ENCODE data around the gene BNIPL.

Gene BNIPL

GRCh38 chr1:151069103-151069486 is 32.7 kb downstream of the BNIPL start:
- H3K27ac ChIP-seq (ENCODE audit: low read depth, low read length) = peak overlapping the region; percentile 28; the same call in 1 of the 2 replicates
- no peak overlapping the region for H3K4me3 ChIP-seq (ENCODE audit: insufficient read depth, low read length, poor library complexity, severe bottlenecking)
- no peaks in the 10 kb centered on the region for H3K27me3 ChIP-seq (ENCODE audit: low read length)
- H3K36me3 ChIP-seq (ENCODE audit: low read length) = no peaks in the 10 kb centered on the region
- no peak overlapping the region for H2AFZ ChIP-seq (ENCODE audit: low read depth, low read length, severe bottlenecking)
- peak overlapping the region; percentile 76 for H3K4me2 ChIP-seq (ENCODE audit: low read depth, low read length, poor library complexity, severe bottlenecking)
- TF ChIP-seq CTCF (IDR thresholded peaks at IDR 0.05; ENCODE audit: insufficient read depth, low read length, poor library complexity, severe bottlenecking) (no peak), EZH2phosphoT487 (conservative IDR thresholded peaks at IDR 0.05; ENCODE audit: low read length) (no peak)
- no peaks in the 10 kb centered on the region for H3K9me2 ChIP-seq (replicated peaks; ENCODE audit: insufficient read depth, low read length)
- peaks cover 5% of the 10 kb centered on the region; the same call in 1 of the 2 replicates for H3K79me2 ChIP-seq (ENCODE audit: insufficient read depth, low read length)
- no peak overlapping the region for H3K9ac ChIP-seq (ENCODE audit: low read length)
- H4K20me1 ChIP-seq (ENCODE audit: low read depth, low read length) = no peaks in the 10 kb centered on the region
- H3F3A ChIP-seq (ENCODE audit: insufficient read depth) = peaks cover 51% of the 10 kb centered on the region
- no peaks in the 10 kb centered on the region for H3K9me3 ChIP-seq (ENCODE audit: insufficient read depth, low read length)

- Histone ChIP-seq H3K4me2 (ENCODE audit: low read depth, low read length, poor library complexity, severe bottlenecking) (peak within 1 kb of the TSS; percentile 76), H3K9ac (ENCODE audit: low read length) (peak within 1 kb of the TSS; percentile 92), H3K79me2 (ENCODE audit: insufficient read depth, low read length) (no peaks in the 10 kb centered on the region), H4K20me1 (ENCODE audit: low read depth, low read length) (no peaks in the 10 kb centered on the region), H3K36me3 (ENCODE audit: low read length) (no peaks in the 10 kb centered on the region), H3K27ac (ENCODE audit: low read depth, low read length) (peak within 1 kb of the TSS; percentile 93), H3K27me3 (ENCODE audit: low read length) (no peaks in the 10 kb centered on the region), H3F3A (ENCODE audit: insufficient read depth) (peaks cover 47% of the 10 kb centered on the region), H3K9me3 (ENCODE audit: insufficient read depth, low read length) (no peaks in the 10 kb centered on the region), H3K4me3 (ENCODE audit: insufficient read depth, low read length, poor library complexity, severe bottlenecking) (peak within 1 kb of the TSS; percentile 93), H2AFZ (ENCODE audit: low read depth, low read length, severe bottlenecking) (peak within 1 kb of the TSS; percentile 56), H3K9me2 (replicated peaks; ENCODE audit: insufficient read depth, low read length) (no peaks in the 10 kb centered on the region)
- TF ChIP-seq EZH2phosphoT487 (conservative IDR thresholded peaks at IDR 0.05; ENCODE audit: low read length) (no peak), CTCF (IDR thresholded peaks at IDR 0.05; ENCODE audit: insufficient read depth, low read length, poor library complexity, severe bottlenecking) (peak; percentile 94)
Observed at GRCh38 chr1:151070474-151071276, 34.3 kb downstream of the BNIPL start, which contains the start of gene GABPB2. TSS of gene GABPB2 (plus strand) at chr1:151070761. CDS start at chr1:151088190, 17,429 bp downstream.

GRCh38 chr1:151072224-151072623 is 35.8 kb downstream of the BNIPL start:
- H3K27me3 ChIP-seq (ENCODE audit: low read length) = no peaks in the 10 kb centered on the region
- H3K36me3 ChIP-seq (ENCODE audit: low read length) = no peaks in the 10 kb centered on the region
- TF ChIP-seq CTCF (IDR thresholded peaks at IDR 0.05; ENCODE audit: insufficient read depth, low read length, poor library complexity, severe bottlenecking) = no peak
- TF ChIP-seq EZH2phosphoT487 (conservative IDR thresholded peaks at IDR 0.05; ENCODE audit: low read length) = no peak
- no peak overlapping the region for H3K4me3 ChIP-seq (ENCODE audit: insufficient read depth, low read length, poor library complexity, severe bottlenecking)
- H3K27ac ChIP-seq (ENCODE audit: low read depth, low read length) = no peak overlapping the region
- H3F3A ChIP-seq (ENCODE audit: insufficient read depth) = peaks cover 42% of the 10 kb centered on the region
- no peaks in the 10 kb centered on the region for H4K20me1 ChIP-seq (ENCODE audit: low read depth, low read length)
- no peak overlapping the region for H3K9ac ChIP-seq (ENCODE audit: low read length)
- peak overlapping the region; percentile 76 for H3K4me2 ChIP-seq (ENCODE audit: low read depth, low read length, poor library complexity, severe bottlenecking)
- no peaks in the 10 kb centered on the region for H3K79me2 ChIP-seq (ENCODE audit: insufficient read depth, low read length)
- no peaks in the 10 kb centered on the region for H3K9me3 ChIP-seq (ENCODE audit: insufficient read depth, low read length)
- H3K9me2 ChIP-seq (replicated peaks; ENCODE audit: insufficient read depth, low read length) = no peaks in the 10 kb centered on the region
- H2AFZ ChIP-seq (ENCODE audit: low read depth, low read length, severe bottlenecking) = peak overlapping the region; percentile 56

Data from SU-DHL-6 (cell line).